Keratinocyte (primary cell): ENCODE measurements around the gene AGPS. TPM values are rescaled to one million over a fixed set of nuclear protein-coding genes. Genes with fewer than 3 reads are reported as not detected.
A peak's percentile ranks its signal among the peaks of the same experiment; 100 is the strongest.
"Not testable (repeated sequence)": the region's sequence is repeated elsewhere in the genome, so short reads cannot be mapped to it uniquely, and the experiment has no call there.

Experiments used
- DNase-seq: peaks from one replicate; pipeline ENCODE4 v3.0.0-alpha.2; 2011; ENCODE audit warnings: low read depth, missing footprints, low spot score
- FAIRE-seq: peaks from 2 replicates; lab custom pipeline; 2011; peaks lifted over from hg19 to GRCh38; lab: Jason Lieb, UNC
- H2AFZ ChIP-seq: 2 replicates; pipeline ENCODE4 v1.6.0; 2012; ENCODE audit warnings: low read length, control low read depth, inconsistent platforms; ENCODE audit not compliant: control insufficient read depth
- H3K27ac ChIP-seq: 2 replicates; pipeline ENCODE4 v1.5.1; 2011; ENCODE audit warnings: low read length; ENCODE audit not compliant: control insufficient read depth, insufficient read depth
- H3K27me3 ChIP-seq: 3 replicates; pipeline ENCODE4 v1.6.0; 2011; ENCODE audit warnings: low read length; ENCODE audit not compliant: control insufficient read depth, insufficient read depth; ENCODE audit errors: extremely low read depth
- H3K36me3 ChIP-seq, 2 experiments: 2 replicates in 1 of 2; 3 replicates in 1 of 2; pipeline ENCODE4 v1.5.1; 2011; ENCODE audit warnings: low read length in 2 of 2, mild to moderate bottlenecking in 1 of 2; ENCODE audit not compliant: control insufficient read depth in 2 of 2, insufficient read depth in 2 of 2; ENCODE audit errors: extremely low read depth in 1 of 2
- H3K4me1 ChIP-seq: 3 replicates; pipeline ENCODE4 v1.5.1; 2011; ENCODE audit warnings: low read length; ENCODE audit not compliant: control insufficient read depth, insufficient read depth; ENCODE audit errors: extremely low read depth
- H3K4me2 ChIP-seq: 3 replicates; pipeline ENCODE4 v1.6.0; 2011; ENCODE audit warnings: low read depth, low read length; ENCODE audit not compliant: control insufficient read depth, insufficient read depth; ENCODE audit errors: extremely low read depth
- H3K4me3 ChIP-seq, 3 experiments: fragments of 200-600 bp in 1 of 3; sonication (generic) in 1 of 3; 2 replicates in 2 of 3; 3 replicates in 1 of 3; pipeline ENCODE4 v1.5.1; 2011 to 2016; ENCODE audit warnings: low read length in 3 of 3, mild to moderate bottlenecking in 3 of 3, control low read depth in 2 of 3, inconsistent platforms in 1 of 3, low read depth in 1 of 3, mixed read lengths in 1 of 3, mixed run types in 1 of 3, moderate library complexity in 1 of 3; ENCODE audit not compliant: control insufficient read depth in 2 of 3, insufficient read depth in 2 of 3; ENCODE audit errors: extremely low read depth in 1 of 3
- H3K79me2 ChIP-seq: 2 replicates; pipeline ENCODE4 v1.6.0; 2012; ENCODE audit warnings: low read length; ENCODE audit not compliant: control insufficient read depth, insufficient read depth
- H3K9ac ChIP-seq: 3 replicates; pipeline ENCODE4 v1.6.0; 2011; ENCODE audit warnings: low read length; ENCODE audit not compliant: control insufficient read depth, insufficient read depth; ENCODE audit errors: extremely low read depth
- H3K9me1 ChIP-seq: 3 replicates; pipeline ENCODE4 v1.6.0; 2011; ENCODE audit warnings: low read length; ENCODE audit not compliant: control insufficient read depth, insufficient read depth; ENCODE audit errors: extremely low read depth
- H3K9me3 ChIP-seq: 2 replicates; pipeline ENCODE4 v1.5.1; 2012; ENCODE audit warnings: low read depth, low read length; ENCODE audit not compliant: control insufficient read depth
- H4K20me1 ChIP-seq: 3 replicates; pipeline ENCODE4 v1.6.0; 2011; ENCODE audit warnings: low read length; ENCODE audit not compliant: control insufficient read depth, insufficient read depth; ENCODE audit errors: extremely low read depth
- CTCF ChIP-seq, 3 experiments: IDR thresholded peaks in 1 of 3; conservative IDR thresholded peaks in 1 of 3; optimal IDR thresholded peaks in 1 of 3; 2 replicates in 2 of 3; 3 replicates in 1 of 3; pipeline versions ENCODE3 to v1.5.1; 2011; ENCODE audit warnings: low read length in 3 of 3, mild to moderate bottlenecking in 3 of 3, moderate library complexity in 2 of 3, control low read depth in 1 of 3, inconsistent platforms in 1 of 3; ENCODE audit not compliant: insufficient read depth in 2 of 3; ENCODE audit errors: extremely low read depth in 1 of 3
- EZH2 ChIP-seq: IDR thresholded peaks from one replicate; pipeline ENCODE4 v1.6.1; 2012; ENCODE audit warnings: inconsistent platforms, mild to moderate bottlenecking, low read length, moderate library complexity
- dilution Hi-C: fragments of 300-500 bp; cut with MboI; formaldehyde crosslinking; loops from one replicate; pipeline ENCODE4 v1.7.0; 2020; ENCODE audit warnings: low sequenced_read_pairs; ENCODE audit not compliant: extremely low pct_ligation_motif_present
- polyA plus RNA-seq, 5 experiments: library from polyadenylated mRNA; depleted of rRNA in 3 of 5; stranded (reverse) in 3 of 5; stranded (forward) in 1 of 5; unstranded in 1 of 5; fragments of >200 nt; gene quantifications; 1 replicate in 1 of 5; 2 replicates in 3 of 5; 3 replicates in 1 of 5; pipeline versions ENCODE4 v1.2.1 to v1.2.3, GENCODE V29; 2011 to 2012; ENCODE audit warnings: missing spikeins in 2 of 5, low read depth in 1 of 5, low replicate concordance in 1 of 5

AGPS gene
- polyA plus RNA-seq, 1 donor (not counting 4 experiments of a cell fraction or from before 2014, with no cell fraction given) = 28.0 TPM

GRCh38 chr2:177427316-177427715, 34.7 kb downstream of the AGPS start:
- no peak overlapping the region for H3K4me2 ChIP-seq
- peaks cover 32% of the 10 kb centered on the region for H3K79me2 ChIP-seq
- H2AFZ ChIP-seq = no peak overlapping the region
- no peak overlapping the region for H3K27ac ChIP-seq
- no peak for TF ChIP-seq CTCF (optimal IDR thresholded peaks at IDR 0.05 in 1 of 3, IDR thresholded peaks at IDR 0.05 in 1 of 3, conservative IDR thresholded peaks at IDR 0.05 in 1 of 3; ENCODE audit: extremely low read depth in 1 of 3, insufficient read depth in 2 of 3, low read length in 3 of 3)
- TF ChIP-seq EZH2 = no peak
- DNase-seq = no peak
- no peak overlapping the region for H3K9ac ChIP-seq
- no peaks in the 10 kb centered on the region for H4K20me1 ChIP-seq
- dilution Hi-C loops = no loop called here
- H3K9me3 ChIP-seq = no peaks in the 10 kb centered on the region
- peaks cover 15% of the 10 kb centered on the region for H3K4me1 ChIP-seq
- no peaks in the 10 kb centered on the region for H3K27me3 ChIP-seq
- no peaks in the 10 kb centered on the region for H3K36me3 ChIP-seq
- H3K4me3 ChIP-seq = no peak overlapping the region
- no peak for FAIRE-seq
- peaks cover 2% of the 10 kb centered on the region for H3K9me1 ChIP-seq

- H3K4me2 ChIP-seq, H3K4me3 ChIP-seq, H3K36me3 ChIP-seq, H4K20me1 ChIP-seq, H3K9me3 ChIP-seq, FAIRE-seq, dilution Hi-C loops, H3K27me3 ChIP-seq, H3K9me1 ChIP-seq, DNase-seq, H3K27ac ChIP-seq, H3K9ac ChIP-seq, H2AFZ ChIP-seq: not testable (repeated sequence)
- H3K4me1 ChIP-seq = peaks cover 15% of the 10 kb centered on the region
- peaks cover 36% of the 10 kb centered on the region for H3K79me2 ChIP-seq
Measured at GRCh38 chr2:177427936-177428335, 35.4 kb downstream of the AGPS start.

- peak overlapping the region; percentile 10 for H2AFZ ChIP-seq
- H3K9ac ChIP-seq = no peak overlapping the region
- H4K20me1 ChIP-seq = no peaks in the 10 kb centered on the region
- peaks cover 32% of the 10 kb centered on the region for H3K79me2 ChIP-seq
- no peaks in the 10 kb centered on the region for H3K9me1 ChIP-seq
- dilution Hi-C loops = no loop called here
- DNase-seq (peak; percentile 55), FAIRE-seq (peak; percentile 99)
- H3K4me2 ChIP-seq = peak overlapping the region; percentile 52
- no peaks in the 10 kb centered on the region for H3K36me3 ChIP-seq
- peaks cover 2% of the 10 kb centered on the region for H3K9me3 ChIP-seq
- H3K27me3 ChIP-seq = no peaks in the 10 kb centered on the region
- TF ChIP-seq CTCF (optimal IDR thresholded peaks at IDR 0.05 in 1 of 3, IDR thresholded peaks at IDR 0.05 in 1 of 3, conservative IDR thresholded peaks at IDR 0.05 in 1 of 3; ENCODE audit: extremely low read depth in 1 of 3, insufficient read depth in 2 of 3, low read length in 3 of 3) (no peak), EZH2 (no peak)
- peak overlapping the region; percentile 44 for H3K27ac ChIP-seq
- H3K4me3 ChIP-seq = peak overlapping the region in 2 of 3 experiments; percentile 12 to 13
- H3K4me1 ChIP-seq = peaks cover 15% of the 10 kb centered on the region
Measured at GRCh38 chr2:177429688-177430325, 37.2 kb downstream of the AGPS start.
